HG03439 (cell line): Measurements from ENCODE around the gene RNF212.
"Not testable (repeated sequence)": the region's sequence is repeated elsewhere in the genome, so short reads cannot be mapped to it uniquely, and the experiment has no call there.

Experiments
- ATAC-seq: cut with Tn5 transposase; IDR thresholded peaks from one replicate; pipeline ENCODE4 v1.9.1; 2021; ENCODE audit warnings: mild to moderate bottlenecking, moderate library complexity; ENCODE audit not compliant: unreplicated experiment

Gene RNF212

GRCh38 chr4:1049591-1049905, 63.8 kb downstream of the RNF212 start:
- ATAC-seq = no peak

GRCh38 chr4:1048773-1049590, 64.4 kb downstream of the RNF212 start:
- no peak for ATAC-seq

DNA sequence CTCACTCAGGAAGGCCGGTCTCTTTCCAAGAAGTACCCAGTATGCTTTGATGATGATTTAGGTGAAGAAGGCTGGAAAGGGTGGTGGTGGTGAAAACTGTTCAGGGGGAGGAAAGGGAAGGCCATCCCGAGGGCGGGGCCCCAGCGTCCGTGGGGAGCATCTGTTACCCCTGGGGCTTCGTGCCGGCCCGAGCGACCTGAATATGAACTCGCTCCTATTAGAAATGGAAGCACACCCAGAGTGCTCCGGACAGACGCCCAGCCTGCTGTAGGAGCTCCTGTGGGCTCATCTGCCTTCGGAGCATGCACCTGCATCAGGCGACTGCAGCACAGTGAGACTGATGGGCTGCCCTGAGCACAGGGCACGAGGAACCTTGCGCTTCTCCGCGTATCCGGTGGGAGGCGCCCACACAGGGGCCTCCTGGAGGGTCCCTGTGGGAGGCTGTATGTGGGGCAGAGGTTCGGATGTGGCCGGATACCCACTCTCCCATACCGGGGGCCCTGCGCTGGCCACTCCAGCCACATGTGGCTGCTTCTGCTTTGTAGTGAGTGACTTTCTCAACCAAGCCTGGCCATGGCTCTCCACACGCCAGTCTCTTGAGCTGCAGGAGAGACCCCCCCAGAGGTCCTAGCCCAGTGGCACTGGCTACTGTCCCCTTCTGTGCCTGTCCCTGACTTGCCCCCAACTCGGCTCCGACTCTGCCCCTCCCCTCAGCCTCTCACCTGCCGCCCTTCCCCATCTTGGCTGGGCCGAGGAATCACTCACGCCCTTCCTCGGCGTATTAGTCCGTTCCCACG, 65.2 kb downstream of the RNF212 start:
- ATAC-seq = no peak

DNA sequence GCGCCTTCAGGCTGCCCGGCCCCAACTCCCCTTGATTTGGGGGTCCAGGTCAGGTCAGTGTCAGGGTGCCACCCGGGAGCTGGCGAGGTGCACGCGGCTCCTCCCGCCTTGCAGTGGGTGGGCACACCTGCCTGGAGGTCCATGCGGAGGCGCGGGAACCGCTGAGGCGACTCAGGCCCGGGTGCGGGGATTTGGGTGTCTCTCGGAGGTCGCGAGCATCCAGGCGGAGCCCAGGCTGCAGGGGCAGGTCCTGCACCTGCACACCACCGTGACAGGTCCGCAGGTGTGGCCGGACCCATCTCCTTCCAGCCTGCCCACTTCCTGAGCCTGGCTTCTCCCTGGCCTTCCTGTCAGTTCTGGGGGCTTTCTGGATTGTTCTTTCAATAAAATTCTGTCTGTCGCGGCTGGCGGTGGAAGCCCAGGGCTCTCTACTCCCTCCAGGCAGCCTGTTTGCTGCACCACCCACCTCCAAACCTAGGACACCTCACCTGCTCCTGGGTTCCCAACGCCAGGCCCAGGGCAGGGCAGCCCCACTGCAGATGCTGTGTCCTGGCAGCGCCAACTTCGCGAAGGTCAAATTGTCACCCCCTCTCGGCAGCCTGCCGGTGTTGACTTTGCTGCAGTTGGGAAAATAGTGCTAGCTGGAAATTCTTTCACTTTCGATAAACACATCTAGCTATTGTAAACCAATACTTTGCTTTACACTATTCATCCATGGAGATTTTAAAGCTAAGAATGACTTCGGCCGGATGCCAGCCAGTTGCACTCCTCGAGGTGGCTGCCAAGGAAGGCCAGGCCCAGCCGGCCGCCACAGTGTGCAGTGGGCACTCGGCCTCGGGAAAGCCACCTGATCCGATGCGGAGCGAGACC, 66.0 kb downstream of the RNF212 start:
- no peak for ATAC-seq

- ATAC-seq = not testable (repeated sequence)
These were observed 66.8 kb downstream of the RNF212 start for GRCh38 chr4:1046581-1047011.

DNA sequence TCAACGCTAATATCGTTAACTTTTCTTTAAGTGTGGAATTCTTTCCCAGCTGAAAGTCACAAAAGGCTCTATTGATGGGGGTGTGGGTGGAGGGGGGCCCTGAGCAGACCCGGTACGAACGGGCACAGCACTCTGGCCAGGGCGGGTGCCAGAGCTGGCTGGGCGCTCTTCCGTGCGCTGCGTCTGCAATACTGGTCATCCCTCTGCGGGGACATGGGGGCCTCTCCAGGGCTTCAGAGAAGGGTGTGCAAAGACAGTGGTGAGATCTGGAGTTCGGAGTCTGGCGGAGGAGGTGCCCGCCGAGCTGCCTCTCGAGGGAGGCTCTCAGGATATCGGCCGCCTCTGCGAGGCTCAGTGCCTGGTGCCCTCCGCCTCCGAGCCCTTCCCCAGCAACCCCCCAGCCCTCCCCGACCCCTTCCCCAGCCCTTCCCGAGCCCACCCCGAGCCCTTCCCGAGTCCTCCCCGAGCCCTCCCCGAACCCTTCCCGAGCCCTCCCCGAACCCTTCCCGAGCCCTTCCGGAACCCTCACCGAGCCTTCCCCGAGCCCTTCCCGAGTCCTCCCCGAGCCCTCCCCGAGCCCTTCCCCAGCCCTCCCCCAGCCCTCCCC, 67.7 kb downstream of the RNF212 start:
- ATAC-seq = no peak

- no peak for ATAC-seq
These were observed 68.2 kb downstream of the RNF212 start for GRCh38 chr4:1045193-1045594.

DNA sequence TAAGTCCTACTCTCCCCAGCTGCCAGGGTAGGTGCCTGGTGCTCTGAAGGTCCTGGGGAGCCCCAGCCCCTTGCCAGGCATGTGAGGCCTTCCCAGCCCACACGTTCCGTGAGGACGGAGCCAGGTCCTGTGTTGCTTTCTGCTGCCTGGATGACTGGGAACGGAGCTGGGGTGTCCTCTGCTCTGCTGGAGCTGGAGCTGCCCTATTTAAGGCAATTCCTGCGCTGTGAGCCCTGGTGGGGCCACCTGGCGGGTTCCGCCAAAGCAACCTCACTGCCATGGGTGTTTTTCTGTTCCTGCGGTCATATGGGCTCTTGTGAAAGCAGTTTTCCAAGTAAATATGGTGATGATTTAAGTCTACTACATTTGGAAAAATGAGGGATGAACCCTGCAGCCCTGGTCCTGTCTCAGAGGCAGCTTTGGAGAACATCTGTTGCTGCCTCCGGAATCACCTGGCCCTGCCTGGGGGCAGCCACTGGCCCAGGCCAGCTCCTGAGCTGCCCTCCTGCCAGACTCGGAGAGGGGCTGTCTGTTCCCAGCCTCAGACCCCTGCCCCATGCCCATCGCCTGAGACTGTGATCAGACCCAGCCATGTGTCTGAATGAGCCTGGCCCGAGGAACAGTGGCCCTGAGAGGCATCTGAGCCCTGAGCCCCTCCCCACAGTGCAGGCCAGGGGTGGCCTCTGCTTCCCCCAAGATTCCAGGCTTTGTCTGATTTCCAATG, 68.7 kb downstream of the RNF212 start:
- ATAC-seq = no peak

GRCh38 chr4:1043651-1044468, 69.5 kb downstream of the RNF212 start:
- no peak for ATAC-seq

- no peak for ATAC-seq
These were observed 70.2 kb downstream of the RNF212 start for GRCh38 chr4:1043162-1043561.

GRCh38 chr4:1042352-1043055, 70.9 kb downstream of the RNF212 start:
- ATAC-seq = no peak

DNA sequence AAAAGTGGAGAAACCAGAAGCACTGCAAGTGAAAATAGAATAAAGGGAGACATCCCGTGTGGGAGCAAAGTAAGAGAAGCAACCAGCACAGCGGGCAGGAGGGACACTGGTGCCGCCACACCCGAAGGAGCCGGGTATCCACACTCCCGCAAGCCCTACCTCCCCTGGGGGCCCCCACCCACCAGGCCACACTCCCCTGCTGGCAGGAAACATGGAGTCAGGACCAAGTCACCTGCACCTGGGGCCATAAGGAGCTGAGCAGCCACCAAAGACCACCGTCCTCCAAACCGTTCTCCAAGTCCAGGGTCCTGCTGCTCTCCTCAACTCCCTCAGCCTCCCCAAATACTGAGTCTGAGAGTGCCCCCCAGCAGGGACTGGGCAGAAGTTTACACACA, 71.4 kb downstream of the RNF212 start:
- no peak for ATAC-seq

DNA sequence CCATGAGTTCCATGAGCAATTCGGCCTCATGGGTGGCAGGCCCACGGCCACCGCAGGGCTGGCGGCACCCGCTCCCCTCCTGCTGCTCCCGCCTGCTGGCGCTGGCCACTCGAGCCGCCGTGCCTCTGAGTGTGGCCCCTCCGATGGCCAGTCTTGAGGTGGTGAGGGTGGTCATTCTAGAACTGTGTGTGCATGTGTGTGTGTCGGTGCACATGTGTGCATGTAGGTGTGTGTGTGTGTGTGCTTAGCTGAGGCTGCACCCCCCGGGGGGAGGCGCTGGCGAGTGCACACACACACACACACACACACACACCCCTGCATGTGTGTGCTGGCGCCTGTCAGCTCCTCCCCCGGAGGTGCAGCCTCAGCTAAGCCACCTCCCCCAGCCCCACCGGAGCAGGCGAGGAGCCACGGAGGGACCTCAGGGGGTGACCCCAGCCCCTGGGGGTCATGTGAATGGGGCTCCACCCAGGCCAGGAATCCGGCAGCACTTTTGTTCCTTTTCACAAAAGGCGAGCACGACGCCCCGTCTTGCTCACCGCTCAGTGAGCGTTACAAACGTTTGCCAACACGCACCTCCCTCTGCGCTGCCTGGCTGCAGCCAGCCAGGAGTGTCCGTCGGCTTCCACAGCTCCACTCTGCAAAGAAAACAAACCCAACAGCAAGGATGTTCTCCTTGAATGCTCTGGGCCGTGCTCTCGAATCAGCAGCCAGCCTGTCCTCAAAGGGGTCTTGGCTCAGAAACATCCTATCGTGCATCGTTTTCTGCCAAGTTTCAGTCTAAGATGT, 72.0 kb downstream of the RNF212 start:
- ATAC-seq = no peak

DNA sequence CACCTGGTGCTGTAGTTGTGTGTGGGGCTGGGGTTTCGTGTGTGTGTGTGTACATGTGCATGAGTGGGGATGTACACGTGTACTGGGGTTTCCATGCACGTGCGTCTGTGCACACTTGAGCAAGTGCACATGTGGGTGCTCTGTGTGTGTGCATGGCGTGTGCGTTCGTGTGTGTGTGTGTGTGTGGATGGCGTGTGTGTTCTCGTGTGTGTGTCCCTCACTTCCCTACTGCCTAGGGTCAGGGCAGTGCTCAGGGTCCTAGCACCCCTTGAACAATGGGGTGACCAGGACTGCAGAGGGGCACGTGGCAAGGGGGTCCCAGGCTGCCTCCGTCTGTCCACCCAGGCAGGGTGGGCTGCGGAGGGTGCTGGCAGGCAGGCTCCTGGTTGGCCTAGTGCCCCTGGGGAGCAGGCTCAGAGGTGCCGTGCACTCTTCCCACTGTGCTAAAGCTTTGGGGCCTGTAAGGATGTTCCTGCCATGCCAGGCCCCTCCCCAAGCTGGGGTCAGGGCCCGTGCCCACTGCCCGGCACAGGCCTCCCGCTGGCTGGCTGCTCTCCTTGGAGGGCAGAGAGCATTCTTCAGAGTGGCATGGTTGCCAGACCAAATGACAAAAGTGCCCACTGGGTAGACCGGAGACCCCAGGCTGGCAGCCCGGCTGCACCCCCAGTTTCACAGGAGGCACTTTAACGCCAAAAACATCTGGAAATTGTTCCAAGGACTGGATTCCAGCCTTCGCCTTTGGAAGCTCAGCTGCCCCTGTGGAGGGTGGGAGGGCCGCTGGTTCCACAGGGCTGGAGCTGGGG, 72.8 kb downstream of the RNF212 start:
- no peak for ATAC-seq

DNA sequence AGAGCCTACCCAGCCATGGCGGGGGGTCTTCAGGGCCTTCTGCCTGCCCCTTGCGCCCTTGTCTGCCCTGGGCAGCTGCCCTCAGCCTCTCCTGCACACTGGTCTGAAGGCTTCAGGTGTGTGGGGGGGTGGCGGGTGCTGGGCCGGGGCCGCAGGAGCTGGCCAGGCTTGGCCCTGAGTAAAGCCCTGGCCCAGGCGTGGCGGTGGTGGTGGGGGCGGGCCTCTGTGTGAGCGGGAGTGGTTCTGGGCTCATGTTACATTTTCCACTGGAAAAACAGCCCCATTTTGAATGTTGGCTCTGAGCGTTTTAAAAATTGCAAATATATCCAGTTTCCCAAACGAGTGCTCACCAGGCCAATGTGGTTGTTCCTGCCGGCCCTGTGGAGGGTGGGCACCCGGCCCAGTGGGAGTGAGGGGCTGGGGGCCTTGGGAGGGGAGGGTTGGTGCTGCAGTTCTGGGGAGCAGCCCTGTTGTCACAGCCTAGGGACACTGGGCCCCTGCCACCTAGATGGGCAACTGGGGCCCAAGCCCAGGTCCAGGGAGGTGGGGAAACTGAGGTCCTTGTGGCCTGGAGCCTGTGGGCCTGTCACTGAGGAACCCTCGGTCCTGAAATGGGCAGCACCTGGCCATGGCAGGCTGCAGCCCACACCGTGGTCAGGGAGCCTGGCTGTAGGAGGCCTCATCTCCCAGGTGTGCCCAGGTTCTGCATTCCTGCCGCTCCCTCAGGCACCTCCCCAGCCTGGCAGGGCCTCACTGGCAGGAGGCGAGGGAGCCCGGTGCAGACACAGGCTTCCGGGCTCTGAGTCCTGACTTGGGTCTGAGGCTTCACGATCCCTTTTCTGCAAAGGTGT, 73.6 kb downstream of the RNF212 start:
- no peak for ATAC-seq

GRCh38 chr4:1038948-1039492, 74.3 kb downstream of the RNF212 start:
- no peak for ATAC-seq
